GM12878 (cell line): ENCODE data around the gene TTF2. TPM values are rescaled to one million over a fixed set of nuclear protein-coding genes. Genes with fewer than 3 reads are reported as not detected.

Experiments
- ATAC-seq: fragments of 200-7000 bp; cut with Tn5 transposase; 3 replicates; pipeline ENCODE4 v1.9.1; 2020; ENCODE audit warnings: mild to moderate bottlenecking, moderate library complexity
- BruUV-seq: library from RNA; stranded (reverse); fragments of 400-500 nt; replicated peaks from 2 replicates; lab custom pipeline; 2021; lab: Mats Ljungman, UMichigan
- CTCF ChIA-PET: fragments of 300-600 bp; sonication (Branson Sonifier 250); formaldehyde crosslinking; extraction: SDS; loops from one replicate; lab custom pipeline; 2021; ENCODE audit warnings: inconsistent platforms; lab: Yijun Ruan, JAX
- POLR2A ChIA-PET: fragments of 350-600 bp; formaldehyde crosslinking; extraction: SDS; loops from one replicate; lab custom pipeline; 2021; ENCODE audit warnings: inconsistent platforms; lab: Charles Lee
- RAD21 ChIA-PET: fragments of 300-600 bp; sonication (Branson Sonifier 250); formaldehyde crosslinking; loops from one replicate; lab custom pipeline; 2023; ENCODE audit warnings: antibody characterized with exemption; ENCODE audit not compliant: unreplicated experiment; lab: Charles Lee
- SMC1A ChIA-PET: fragments of 300-600 bp; sonication (Branson Sonifier 250); formaldehyde crosslinking; loops from one replicate; lab custom pipeline; 2023; ENCODE audit not compliant: unreplicated experiment, uncharacterized antibody; lab: Charles Lee
- DNase-seq: peaks from one replicate; pipeline ENCODE4 v3.0.0-alpha.2; 2011; ENCODE audit warnings: low read depth, low spot score
- FAIRE-seq: peaks from 3 replicates; lab custom pipeline; 2011; peaks lifted over from hg19 to GRCh38; lab: Jason Lieb, UNC
- H2AFZ ChIP-seq: 2 replicates; pipeline ENCODE4 v1.6.0; 2011; ENCODE audit warnings: low read depth, low read length, control low read depth; ENCODE audit not compliant: control insufficient read depth
- H3K27ac ChIP-seq: 2 replicates; pipeline ENCODE4 v1.5.1; 2011; ENCODE audit warnings: control low read depth; ENCODE audit not compliant: control insufficient read depth, insufficient read depth
- H3K27me3 ChIP-seq, 2 experiments: replicated peaks in 1 of 2; 2 replicates each; pipeline versions ENCODE4 v1.6.0 to v1.6.1; 2011; ENCODE audit warnings: low read length in 1 of 2; ENCODE audit not compliant: control insufficient read depth in 2 of 2, insufficient read depth in 2 of 2
- H3K36me3 ChIP-seq, 2 experiments: 2 replicates each; pipeline ENCODE4 v1.5.1; 2011; ENCODE audit warnings: low read length in 1 of 2; ENCODE audit not compliant: control insufficient read depth in 2 of 2, insufficient read depth in 2 of 2
- H3K4me1 ChIP-seq: 2 replicates; pipeline ENCODE4 v1.6.1; 2011; ENCODE audit warnings: mild to moderate bottlenecking, low read length, moderate library complexity, mixed read lengths; ENCODE audit not compliant: control insufficient read depth, insufficient read depth
- H3K4me2 ChIP-seq: 2 replicates; pipeline ENCODE4 v1.6.0; 2011; ENCODE audit warnings: control low read depth; ENCODE audit not compliant: control insufficient read depth, insufficient read depth
- H3K4me3 ChIP-seq: fragments of 200-600 bp; sonication (generic); 2 replicates; pipeline ENCODE4 v1.5.1; 2016
- H3K79me2 ChIP-seq: 2 replicates; pipeline ENCODE4 v1.6.0; 2011; ENCODE audit warnings: low read length; ENCODE audit not compliant: control insufficient read depth, insufficient read depth
- H3K9ac ChIP-seq: 2 replicates; pipeline ENCODE4 v1.8.0; 2011; ENCODE audit warnings: low read length, control low read depth, mixed read lengths; ENCODE audit not compliant: control insufficient read depth, insufficient read depth
- H3K9me3 ChIP-seq: replicated peaks from 3 replicates; pipeline ENCODE4 v1.5.1; 2011; ENCODE audit warnings: mild to moderate bottlenecking, low read length; ENCODE audit not compliant: control insufficient read depth, insufficient read depth
- H4K20me1 ChIP-seq: 2 replicates; pipeline ENCODE4 v1.6.0; 2011; ENCODE audit not compliant: control insufficient read depth, insufficient read depth
- ATF3 ChIP-seq: IDR thresholded peaks from 2 replicates; pipeline ENCODE4 v1.6.1; 2011; ENCODE audit warnings: low read depth, mild to moderate bottlenecking, low read length, moderate library complexity, borderline replicate concordance; ENCODE audit errors: extremely low read depth
- CEBPB ChIP-seq, 2 experiments: fragments of 150-350 bp in 1 of 2; IDR thresholded peaks; 2 replicates each; pipeline ENCODE4 v1.6.1; 2012 to 2014; ENCODE audit warnings: low read depth in 2 of 2, low read length in 2 of 2, borderline replicate concordance in 1 of 2, inconsistent platforms in 1 of 2
- NFYA ChIP-seq: IDR thresholded peaks from 2 replicates; pipeline ENCODE4 v1.6.1; 2011; ENCODE audit warnings: low read depth, mild to moderate bottlenecking, low read length, improper control_type of control experiment, borderline replicate concordance
- RCOR1 ChIP-seq: conservative IDR thresholded peaks from 2 replicates; pipeline ENCODE4 v1.6.1; 2012; ENCODE audit warnings: low read depth, low read length, improper control_type of control experiment
- ZNF274 ChIP-seq: IDR thresholded peaks from one replicate; pipeline ENCODE4 v1.8.0; 2011; ENCODE audit not compliant: insufficient read length, insufficient read depth
- ZNF622 ChIP-seq: fragments of 450-650 bp; IDR thresholded peaks from 2 replicates; pipeline ENCODE4 v1.6.1; 2017; ENCODE audit warnings: mild to moderate bottlenecking, inconsistent platforms
- WGBS: methylation state at CpG from one replicate; pipeline ENCODE4 v1.1.6; 2016; ENCODE audit warnings: low lambda C conversion rate; ENCODE audit not compliant: insufficient replicate concordance, insufficient coverage; ENCODE audit errors: missing lambda C conversion rate; 5-methylcytosine and 5-hydroxymethylcytosine counted together
- in situ Hi-C: fragments of 300-500 bp; cut with MboI; formaldehyde crosslinking; loops from 9 replicates; pipeline ENCODE4 v1.14.3; 2018; ENCODE audit warnings: mixed read lengths
- intact Hi-C: fragments of 100-400 bp; cut with micrococcal nuclease; formaldehyde crosslinking; loops from one replicate; pipeline ENCODE4 v1.14.2; 2022; ENCODE audit not compliant: unreplicated experiment
- polyA plus RNA-seq, 11 experiments: library from polyadenylated mRNA; depleted of rRNA in 4 of 11; unstranded in 6 of 11; stranded (reverse) in 5 of 11; fragments of >200 nt; fragmentation: Nextera tagmentation in 4 of 11; fragmentation: Illumina TruSeq in 1 of 11; extraction: Ambion mirVana in 4 of 11; extraction: Trizol in 1 of 11; gene quantifications; 1 replicate in 1 of 11; 2 replicates in 10 of 11; pipeline versions ENCODE4 v1.2.1 to v1.2.3, GENCODE V29; 2011 to 2016; ENCODE audit warnings: inconsistent platforms in 2 of 11, missing spikeins in 2 of 11, low read depth in 1 of 11
- total RNA-seq, 4 experiments: library from RNA; depleted of rRNA in 3 of 4; stranded (reverse); fragments of >200 nt in 3 of 4; fragmentation: Illumina TruSeq in 1 of 4; extraction: Trizol in 1 of 4; gene quantifications; 2 replicates each; pipeline versions ENCODE4 v1.2.1 to v1.2.3, GENCODE V29; 2013 to 2021

Gene TTF2
- total and polyA plus RNA-seq, 10 of the 15 experiments (the other 5 are each of a cell fraction or from before 2014, with no cell fraction given) = 17.7 to 134 (median 78.2) TPM

DNA sequence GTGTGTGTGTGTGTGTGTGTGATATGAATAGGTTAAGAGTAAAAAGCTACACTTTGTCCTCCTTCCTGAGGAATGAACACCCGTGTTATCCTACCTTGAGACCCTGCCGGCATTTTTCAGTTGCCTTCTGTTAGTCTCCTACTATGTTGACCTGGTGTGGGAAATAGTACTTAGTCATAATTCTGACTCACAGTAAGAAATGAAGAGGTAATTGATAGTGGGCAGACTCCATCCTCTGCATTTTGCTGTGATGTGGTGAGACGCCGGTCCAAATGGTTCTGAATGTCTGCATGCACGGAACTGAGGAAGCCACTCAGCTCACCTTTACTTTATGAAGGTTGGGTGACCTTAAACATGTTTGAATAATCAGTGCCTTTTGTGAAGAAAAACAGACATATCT is 45.9 kb upstream of the TTF2 start:
- no peak for FAIRE-seq
- H3K79me2 ChIP-seq = no peaks in the 10 kb centered on the region
- no peak for TF ChIP-seq RCOR1
- H4K20me1 ChIP-seq = no peaks in the 10 kb centered on the region
- H3K4me1 ChIP-seq = peaks cover 5% of the 10 kb centered on the region; the same call in 1 of the 2 replicates
- no peak overlapping the region for H3K9ac ChIP-seq
- ChIA-PET RAD21 (interaction anchor here (2.0 kb wide), 1 partner anchor 10 kb away, joined by 5 read pairs; no protein-coding TSS in a partner anchor), POLR2A (interaction anchor here (1.4 kb wide), 1 partner anchor 10 kb away, joined by 6 read pairs; no protein-coding TSS in a partner anchor), SMC1A (interaction anchor here (0.7 to 2.1 kb wide), 5 partner anchors 8 to 83 kb away, joined by 3 to 18 read pairs (median 4); partner anchors contain the start of gene CD101), CTCF (interaction anchor here (0.7 to 1.7 kb wide), 3 partner anchors 11 to 114 kb away, joined by 3 to 4 read pairs (median 3); no protein-coding TSS in a partner anchor)
- H3K4me2 ChIP-seq = no peak overlapping the region
- H3K27ac ChIP-seq = no peak overlapping the region
- 95% methylated on average over 5 of the region's 5 CpGs for WGBS
- H3K27me3 ChIP-seq = no peaks in the 10 kb centered on the region
- H2AFZ ChIP-seq = no peak overlapping the region
- no peak for ATAC-seq
- intact Hi-C loops = no loop called here
- no peaks in the 10 kb centered on the region for H3K9me3 ChIP-seq
- no peak for DNase-seq
- BruUV-seq = no TSS peak
- in situ Hi-C loops = no loop called here
- no peaks in the 10 kb centered on the region; a peak in 1 of 4 replicates for H3K36me3 ChIP-seq
- H3K4me3 ChIP-seq = no peak overlapping the region

- no peaks in the 10 kb centered on the region for H3K79me2 ChIP-seq
- H3K4me1 ChIP-seq = peaks cover 5% of the 10 kb centered on the region; the same call in 1 of the 2 replicates
- BruUV-seq = no TSS peak
- ChIA-PET RAD21 (interaction anchor here (2.0 kb wide), 1 partner anchor 12 kb away, joined by 5 read pairs; no protein-coding TSS in a partner anchor), SMC1A (no interaction called here), POLR2A (interaction anchor here (0.5 kb wide), 1 partner anchor 169 kb away, joined by 3 read pairs; no protein-coding TSS in a partner anchor), CTCF (interaction anchor here (1.4 to 2.7 kb wide), 2 partner anchors 10 to 11 kb away, joined by 3 to 9 read pairs; no protein-coding TSS in a partner anchor)
- FAIRE-seq (no peak), DNase-seq (no peak), ATAC-seq (no peak)
- H3K27me3 ChIP-seq = no peaks in the 10 kb centered on the region
- no peaks in the 10 kb centered on the region for H4K20me1 ChIP-seq
- H3K27ac ChIP-seq = no peak overlapping the region
- no peak overlapping the region for H3K4me2 ChIP-seq
- no peaks in the 10 kb centered on the region; a peak in 1 of 4 replicates for H3K36me3 ChIP-seq
- 29% methylated on average over 3 of the region's 3 CpGs for WGBS
- in situ Hi-C loops (no loop called here), intact Hi-C loops (no loop called here)
- no peak overlapping the region for H2AFZ ChIP-seq
- TF ChIP-seq CEBPB (IDR thresholded peaks at IDR 0.05; ENCODE audit: borderline replicate concordance in 1 of 2, low read depth in 2 of 2, low read length in 2 of 2) (no peak), ZNF274 (no peak), ATF3 (no peak), NFYA (no peak), ZNF622 (no peak)
- no peak overlapping the region for H3K4me3 ChIP-seq
- no peak overlapping the region for H3K9ac ChIP-seq
- no peaks in the 10 kb centered on the region for H3K9me3 ChIP-seq
Observed at GRCh38 chr1:117015724-117016123, 44.4 kb upstream of the TTF2 start.
